WERI-Rb-1 (cell line): ENCODE measurements around the gene DMD.

Experiments used
- DNase-seq: peaks from one replicate; pipeline ENCODE4 v3.0.0-alpha.2; 2020
- H3K27ac ChIP-seq: fragments of 250-450 bp; sonication (Bioruptor Pico); 2 replicates; pipeline ENCODE4 v1.5.1; 2020; ENCODE audit warnings: mild to moderate bottlenecking, moderate library complexity
- H3K27me3 ChIP-seq: fragments of 250-450 bp; sonication (Bioruptor Pico); 2 replicates; pipeline ENCODE4 v1.5.1; 2021; ENCODE audit warnings: mild to moderate bottlenecking, low read depth, moderate library complexity; ENCODE audit not compliant: insufficient read depth, severe bottlenecking
- H3K36me3 ChIP-seq: fragments of 250-450 bp; sonication (Bioruptor Pico); 2 replicates; pipeline ENCODE4 v1.5.1; 2020; ENCODE audit warnings: mild to moderate bottlenecking, moderate library complexity
- H3K4me3 ChIP-seq: 2 replicates; pipeline ENCODE4 v1.5.1; 2011; ENCODE audit warnings: low read depth, mild to moderate bottlenecking, control low read depth, low read length
- H3K9me3 ChIP-seq: fragments of 250-450 bp; sonication (Bioruptor Pico); 2 replicates; pipeline ENCODE4 v1.5.1; 2021; ENCODE audit warnings: mild to moderate bottlenecking, moderate library complexity; ENCODE audit not compliant: severe bottlenecking
- TF ChIP-seq, protein P1 (sequence below): IDR thresholded peaks from 2 replicates; pipeline ENCODE4 v1.5.1; 2011; ENCODE audit warnings: low read depth, mild to moderate bottlenecking, control low read depth, inconsistent platforms, low read length

DMD gene

DNA sequence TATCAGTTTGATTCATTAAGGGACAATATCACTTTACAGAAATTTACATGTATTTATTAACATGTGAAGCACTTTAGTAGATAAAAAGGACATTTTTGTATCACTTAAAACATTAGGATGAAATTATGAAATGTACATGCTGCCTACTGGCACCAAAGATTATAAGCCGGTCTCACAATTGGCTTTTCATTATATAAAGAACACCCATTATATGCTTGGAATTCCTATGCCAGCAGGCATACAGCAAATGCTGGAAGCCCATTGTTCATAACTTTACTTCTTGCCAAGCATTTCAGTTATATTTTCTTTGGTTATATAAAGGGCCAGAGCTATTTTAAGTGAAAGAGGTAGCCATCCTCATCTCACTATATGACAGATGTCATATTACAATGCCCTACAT lies 145.9 kb downstream of the DMD start:
- no peak overlapping the region for H3K27ac ChIP-seq
- peaks cover 7% of the 10 kb centered on the region for H3K27me3 ChIP-seq
- TF ChIP-seq, protein P1, sequence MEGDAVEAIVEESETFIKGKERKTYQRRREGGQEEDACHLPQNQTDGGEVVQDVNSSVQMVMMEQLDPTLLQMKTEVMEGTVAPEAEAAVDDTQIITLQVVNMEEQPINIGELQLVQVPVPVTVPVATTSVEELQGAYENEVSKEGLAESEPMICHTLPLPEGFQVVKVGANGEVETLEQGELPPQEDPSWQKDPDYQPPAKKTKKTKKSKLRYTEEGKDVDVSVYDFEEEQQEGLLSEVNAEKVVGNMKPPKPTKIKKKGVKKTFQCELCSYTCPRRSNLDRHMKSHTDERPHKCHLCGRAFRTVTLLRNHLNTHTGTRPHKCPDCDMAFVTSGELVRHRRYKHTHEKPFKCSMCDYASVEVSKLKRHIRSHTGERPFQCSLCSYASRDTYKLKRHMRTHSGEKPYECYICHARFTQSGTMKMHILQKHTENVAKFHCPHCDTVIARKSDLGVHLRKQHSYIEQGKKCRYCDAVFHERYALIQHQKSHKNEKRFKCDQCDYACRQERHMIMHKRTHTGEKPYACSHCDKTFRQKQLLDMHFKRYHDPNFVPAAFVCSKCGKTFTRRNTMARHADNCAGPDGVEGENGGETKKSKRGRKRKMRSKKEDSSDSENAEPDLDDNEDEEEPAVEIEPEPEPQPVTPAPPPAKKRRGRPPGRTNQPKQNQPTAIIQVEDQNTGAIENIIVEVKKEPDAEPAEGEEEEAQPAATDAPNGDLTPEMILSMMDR, result no peak
- H3K36me3 ChIP-seq, result no peaks in the 10 kb centered on the region
- no peaks in the 10 kb centered on the region for H3K9me3 ChIP-seq
- DNase-seq, result no peak
- no peak overlapping the region for H3K4me3 ChIP-seq

DNA sequence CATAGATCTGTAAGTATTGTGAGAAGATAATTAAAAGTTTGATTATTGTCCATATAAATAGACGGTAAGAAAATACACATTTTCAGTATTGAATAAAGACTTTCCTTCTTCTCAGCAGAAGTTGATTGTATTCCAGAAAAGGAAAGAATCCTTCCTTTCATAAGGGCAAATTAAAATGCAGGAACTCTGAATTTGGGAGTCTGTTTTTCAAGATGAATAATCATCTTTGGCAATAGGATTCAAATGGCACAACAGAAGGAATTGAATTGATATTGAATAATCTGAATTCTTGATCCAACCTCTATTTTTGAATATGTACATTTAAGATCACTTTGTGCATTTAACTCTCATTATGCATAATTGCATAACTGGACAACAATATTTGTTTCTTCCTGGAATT lies 149.3 kb downstream of the DMD start:
- Histone ChIP-seq H3K27me3 (peaks cover 3% of the 10 kb centered on the region), H3K36me3 (no peaks in the 10 kb centered on the region), H3K27ac (no peak overlapping the region), H3K4me3 (no peak overlapping the region), H3K9me3 (no peaks in the 10 kb centered on the region)
- TF ChIP-seq, protein P1, result no peak
- DNase-seq, result no peak

DNA sequence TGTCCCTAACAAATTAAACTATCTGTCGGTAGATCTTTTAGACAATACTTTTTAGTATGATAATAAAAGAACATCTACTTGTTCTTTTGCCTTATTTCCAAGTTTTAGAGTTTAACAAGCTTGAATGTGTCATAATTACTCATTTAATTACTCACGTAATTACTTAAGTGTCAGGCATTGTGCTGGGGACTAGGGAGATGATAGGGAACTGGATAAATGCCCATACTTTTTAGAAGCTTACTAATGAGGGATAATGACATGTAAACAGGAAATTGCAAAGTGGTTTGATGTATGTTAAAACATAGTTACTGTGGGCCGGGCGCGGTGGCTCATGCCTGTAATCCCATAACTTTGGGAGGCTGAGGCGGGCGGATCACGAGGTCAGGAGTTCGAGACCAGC lies 158.3 kb downstream of the DMD start:
- Histone ChIP-seq H3K4me3 (no peak overlapping the region), H3K27ac (no peak overlapping the region), H3K9me3 (no peaks in the 10 kb centered on the region), H3K27me3 (peaks cover 4% of the 10 kb centered on the region), H3K36me3 (no peaks in the 10 kb centered on the region)
- TF ChIP-seq, protein P1, result no peak
- DNase-seq, result no peak

DNA sequence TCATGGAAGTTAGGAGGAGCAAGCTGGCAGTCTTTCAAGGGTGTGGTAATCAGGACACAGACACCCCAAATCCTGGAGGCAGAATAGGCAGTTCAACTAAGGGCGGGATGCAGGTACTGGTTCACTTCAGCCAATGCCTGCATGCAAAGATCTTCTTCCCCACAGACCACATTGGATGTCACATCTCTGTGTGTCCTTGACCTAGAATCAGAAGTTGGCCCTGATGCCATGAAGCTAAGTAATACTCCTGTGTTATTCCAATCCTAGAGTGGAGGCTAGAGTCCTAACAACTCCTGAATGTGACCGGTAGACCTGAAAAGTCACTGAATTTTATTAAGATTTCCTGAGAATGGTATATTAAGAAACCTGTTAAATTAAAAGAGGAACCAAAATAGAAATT lies 165.5 kb downstream of the DMD start:
- Histone ChIP-seq H3K36me3 (no peaks in the 10 kb centered on the region), H3K9me3 (no peaks in the 10 kb centered on the region), H3K27ac (no peak overlapping the region), H3K27me3 (peaks cover 4% of the 10 kb centered on the region), H3K4me3 (no peak overlapping the region)
- DNase-seq, result no peak
- TF ChIP-seq, protein P1, result no peak

DNA sequence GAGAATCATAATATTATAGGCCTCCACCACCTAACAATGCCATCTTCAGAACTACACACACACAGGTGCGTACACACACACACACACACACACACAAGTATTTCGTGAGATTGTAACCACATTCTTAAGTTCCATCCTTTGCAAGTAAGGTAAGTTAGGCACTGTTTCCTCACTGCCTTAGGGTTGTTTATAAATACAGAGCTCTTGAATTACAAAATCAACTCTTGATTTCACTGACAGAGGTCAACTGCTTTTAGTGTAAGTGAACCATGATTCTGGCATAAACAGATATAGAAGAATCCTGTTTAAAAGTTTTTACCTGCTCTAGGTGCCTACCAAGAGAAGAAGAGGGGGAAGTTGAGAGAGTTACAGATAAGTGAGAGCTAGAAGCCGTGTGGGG lies 166.1 kb downstream of the DMD start:
- H3K9me3 ChIP-seq, result no peaks in the 10 kb centered on the region
- H3K4me3 ChIP-seq, result no peak overlapping the region
- peaks cover 4% of the 10 kb centered on the region for H3K27me3 ChIP-seq
- DNase-seq, result no peak
- no peak overlapping the region for H3K27ac ChIP-seq
- no peaks in the 10 kb centered on the region for H3K36me3 ChIP-seq
- TF ChIP-seq, protein P1, result no peak

DNA sequence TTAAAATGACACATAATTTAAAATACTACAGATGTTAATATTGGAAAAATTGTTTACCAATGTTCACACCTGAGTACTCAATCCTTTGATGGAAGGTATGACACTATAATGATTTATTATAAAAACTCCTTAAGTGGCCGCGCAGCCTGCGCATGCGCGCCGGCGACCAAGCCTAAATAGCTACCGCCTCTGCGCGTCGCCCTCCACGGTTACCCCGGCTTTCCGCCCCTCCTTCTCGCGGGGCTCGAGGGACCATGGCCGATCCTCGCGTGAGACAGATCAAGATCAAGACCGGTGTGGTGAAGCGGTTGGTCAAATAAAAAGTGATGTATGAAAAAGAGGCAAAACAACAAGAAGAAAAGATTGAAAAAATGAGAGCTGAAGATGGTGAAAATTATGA lies 170.2 kb downstream of the DMD start:
- TF ChIP-seq, protein P1, result no peak
- DNase-seq, result no peak
- H3K9me3 ChIP-seq, result no peaks in the 10 kb centered on the region
- no peaks in the 10 kb centered on the region for H3K36me3 ChIP-seq
- no peak overlapping the region for H3K4me3 ChIP-seq
- peaks cover 4% of the 10 kb centered on the region for H3K27me3 ChIP-seq
- H3K27ac ChIP-seq, result no peak overlapping the region
